Muscle layer of duodenum (tissue), 2 donors: Measurements from ENCODE around the gene CDKL1.
"Not testable (repeated sequence)": the region's sequence is repeated elsewhere in the genome, so short reads cannot be mapped to it uniquely, and the experiment has no call there.

Experiments used
- H3K27ac ChIP-seq: one replicate; pipeline ENCODE4 v1.7.0; 2013; ENCODE audit warnings: mild to moderate bottlenecking, low read length
- H3K27me3 ChIP-seq: one replicate; pipeline ENCODE4 v1.7.0; 2013; ENCODE audit warnings: low read depth, mild to moderate bottlenecking, control low read depth, low read length
- H3K36me3 ChIP-seq, 2 donors: one replicate each; pipeline ENCODE4 v1.7.0; 2013; ENCODE audit warnings: low read length in 2 of 2, control low read depth in 1 of 2, mild to moderate bottlenecking in 1 of 2; ENCODE audit not compliant: insufficient read depth in 2 of 2, control insufficient read depth in 1 of 2
- H3K4me1 ChIP-seq, 2 donors: one replicate each; pipeline ENCODE4 v1.7.0; 2013; ENCODE audit warnings: low read length in 2 of 2, mild to moderate bottlenecking in 2 of 2, control low read depth in 1 of 2, moderate library complexity in 1 of 2; ENCODE audit not compliant: insufficient read depth in 2 of 2, control insufficient read depth in 1 of 2
- H3K4me3 ChIP-seq, 2 donors: one replicate each; pipeline ENCODE4 v1.7.0; 2013; ENCODE audit warnings: low read length in 2 of 2, low read depth in 1 of 2, mild to moderate bottlenecking in 1 of 2
- H3K9me3 ChIP-seq, 2 donors: one replicate each; pipeline ENCODE4 v1.7.0; 2013; ENCODE audit warnings: low read length in 2 of 2, control low read depth in 1 of 2, mild to moderate bottlenecking in 1 of 2; ENCODE audit not compliant: control insufficient read depth in 1 of 2
- donor health status: healthy.

Gene CDKL1

GRCh38 chr14:50319721-50320120 lies 77.0 kb downstream of the CDKL1 start:
- H3K9me3 ChIP-seq: no peaks in the 10 kb centered on the region
- H3K36me3 ChIP-seq: peaks cover 3 to 10% of the 10 kb centered on the region in 2 donors
- no peaks in the 10 kb centered on the region for H3K27me3 ChIP-seq
- H3K27ac ChIP-seq: no peak overlapping the region
- H3K4me3 ChIP-seq: no peak overlapping the region
- peaks cover 0 to 7% of the 10 kb centered on the region in 2 donors for H3K4me1 ChIP-seq

GRCh38 chr14:50319293-50319692 lies 77.4 kb downstream of the CDKL1 start:
- H3K27ac ChIP-seq: no peak overlapping the region

GRCh38 chr14:50318031-50318626 lies 78.6 kb downstream of the CDKL1 start:
- H3K9me3 ChIP-seq: no peaks in the 10 kb centered on the region
- H3K27ac ChIP-seq: no peak overlapping the region
- peaks cover 0 to 4% of the 10 kb centered on the region in 2 donors for H3K36me3 ChIP-seq
- H3K4me1 ChIP-seq: peaks cover 0 to 10% of the 10 kb centered on the region in 2 donors
- no peaks in the 10 kb centered on the region for H3K27me3 ChIP-seq
- H3K4me3 ChIP-seq: no peak overlapping the region

More at GRCh38 chr14:50319293-50319692, 77.4 kb downstream of the CDKL1 start:
- H3K4me1 ChIP-seq: peaks cover 0 to 7% of the 10 kb centered on the region in 2 donors
- no peaks in the 10 kb centered on the region for H3K9me3 ChIP-seq
- H3K36me3 ChIP-seq: peaks cover 3 to 10% of the 10 kb centered on the region in 2 donors
- no peaks in the 10 kb centered on the region for H3K27me3 ChIP-seq
- H3K4me3 ChIP-seq: no peak overlapping the region

GRCh38 chr14:50314098-50314497 lies 82.6 kb downstream of the CDKL1 start:
- not testable (repeated sequence) for H3K27ac ChIP-seq, H3K36me3 ChIP-seq, H3K27me3 ChIP-seq, H3K9me3 ChIP-seq, H3K4me3 ChIP-seq
- peaks cover 0 to 11% of the 10 kb centered on the region in 2 donors for H3K4me1 ChIP-seq

GRCh38 chr14:50312734-50313054 lies 84.0 kb downstream of the CDKL1 start:
- peaks cover 0 to 11% of the 10 kb centered on the region in 2 donors for H3K4me1 ChIP-seq
- no peaks in the 10 kb centered on the region for H3K9me3 ChIP-seq
- H3K27me3 ChIP-seq: no peaks in the 10 kb centered on the region
- H3K27ac ChIP-seq: peak overlapping the region; percentile 71
- no peaks in the 10 kb centered on the region for H3K36me3 ChIP-seq
- H3K4me3 ChIP-seq: peak overlapping the region; percentile 84 to 85

- Histone ChIP-seq H3K36me3 (no peaks in the 10 kb centered on the region), H3K9me3 (no peaks in the 10 kb centered on the region), H3K27me3 (no peaks in the 10 kb centered on the region), H3K27ac (peak within 1 kb of the TSS; percentile 71), H3K4me1 (peaks cover 0 to 11% of the 10 kb centered on the region in 2 donors), H3K4me3 (peak within 1 kb of the TSS; percentile 84 to 85)
Measured at GRCh38 chr14:50311972-50312733, 84.5 kb downstream of the CDKL1 start, which contains the start of the genes DMAC2L and L2HGDH. Gene DMAC2L (plus strand): TSS chr14:50312324. CDS start chr14:50321488, 9,164 bp downstream. Gene L2HGDH (minus strand): TSS chr14:50312229. CDS start chr14:50312150, 79 bp downstream.

GRCh38 chr14:50311337-50311971 lies 85.2 kb downstream of the CDKL1 start:
- H3K27me3 ChIP-seq: no peaks in the 10 kb centered on the region
- no peaks in the 10 kb centered on the region for H3K9me3 ChIP-seq
- H3K27ac ChIP-seq: peak overlapping the region; percentile 70
- no peaks in the 10 kb centered on the region for H3K36me3 ChIP-seq
- H3K4me1 ChIP-seq: peaks cover 0 to 11% of the 10 kb centered on the region in 2 donors
- peak overlapping the region; percentile 84 to 85 for H3K4me3 ChIP-seq

GRCh38 chr14:50310445-50310844 lies 86.2 kb downstream of the CDKL1 start:
- Histone ChIP-seq H3K36me3 (no peaks in the 10 kb centered on the region), H3K4me3 (no peak overlapping the region), H3K9me3 (no peaks in the 10 kb centered on the region), H3K27me3 (no peaks in the 10 kb centered on the region), H3K4me1 (peaks cover 0 to 11% of the 10 kb centered on the region in 2 donors), H3K27ac (no peak overlapping the region)

GRCh38 chr14:50308363-50308915 lies 88.2 kb downstream of the CDKL1 start:
- H3K9me3 ChIP-seq: no peaks in the 10 kb centered on the region
- H3K4me1 ChIP-seq: peaks cover 0 to 11% of the 10 kb centered on the region in 2 donors
- H3K4me3 ChIP-seq: no peak overlapping the region
- no peaks in the 10 kb centered on the region for H3K36me3 ChIP-seq
- no peak overlapping the region for H3K27ac ChIP-seq
- H3K27me3 ChIP-seq: no peaks in the 10 kb centered on the region

- no peaks in the 10 kb centered on the region for H3K27me3 ChIP-seq
- no peak overlapping the region for H3K4me3 ChIP-seq
- no peaks in the 10 kb centered on the region for H3K9me3 ChIP-seq
- no peaks in the 10 kb centered on the region for H3K36me3 ChIP-seq
- H3K27ac ChIP-seq: no peak overlapping the region
- H3K4me1 ChIP-seq: no peaks in the 10 kb centered on the region
Measured at GRCh38 chr14:50303744-50304471, 92.8 kb downstream of the CDKL1 start.
